HepG2 (cell line): ENCODE results near the gene SYTL5. TPM values are rescaled to one million over a fixed set of nuclear protein-coding genes. Genes with fewer than 3 reads are reported as not detected.
A peak's percentile ranks its signal among the peaks of the same experiment; 100 is the strongest.

Source experiments
- ARID2 ChIP-seq: sonication (generic); formaldehyde crosslinking; IDR thresholded peaks from 2 replicates; pipeline ENCODE4 v1.8.1; 2022; ENCODE audit warnings: mild to moderate bottlenecking, missing genetic modification reagents, borderline replicate concordance
- DMAP1 ChIP-seq: IDR thresholded peaks from 2 replicates; pipeline ENCODE4 v1.6.1; 2016
- HNF4G ChIP-seq, 2 experiments: sonication (generic) in 1 of 2; formaldehyde crosslinking in 1 of 2; IDR thresholded peaks; 2 replicates each; pipeline versions ENCODE4 v1.4.0 to v1.6.1; 2011 to 2020; ENCODE audit warnings: borderline replicate concordance in 2 of 2, low read depth in 2 of 2, mild to moderate bottlenecking in 2 of 2, low read length in 1 of 2, missing genetic modification reagents in 1 of 2, moderate library complexity in 1 of 2
- HOXA5 ChIP-seq: sonication (generic); formaldehyde crosslinking; IDR thresholded peaks from 2 replicates; pipeline ENCODE4 v1.4.0; 2020; ENCODE audit warnings: missing genetic modification reagents
- NFKBIZ ChIP-seq: IDR thresholded peaks from 2 replicates; pipeline ENCODE4 v1.6.1; 2018; ENCODE audit warnings: missing genetic modification reagents, missing compliant biosample characterization
- NR2F6 ChIP-seq, 2 experiments: IDR thresholded peaks; 2 replicates each; pipeline ENCODE4 v1.6.1; 2016; ENCODE audit warnings: antibody characterized with exemption in 1 of 2, mild to moderate bottlenecking in 1 of 2
- SIN3A ChIP-seq: IDR thresholded peaks from 2 replicates; pipeline ENCODE4 v1.6.1; 2011; ENCODE audit warnings: low read depth, mild to moderate bottlenecking, control low read depth, low read length, borderline replicate concordance
- STAT5B ChIP-seq: sonication (generic); formaldehyde crosslinking; IDR thresholded peaks from 2 replicates; pipeline ENCODE4 v1.4.0; 2020; ENCODE audit warnings: missing genetic modification reagents
- TCF7L2 ChIP-seq: IDR thresholded peaks from 2 replicates; pipeline ENCODE4 v1.6.1; 2011; ENCODE audit warnings: mild to moderate bottlenecking, low read depth, low read length, moderate library complexity
- ZBTB1 ChIP-seq: sonication (generic); formaldehyde crosslinking; IDR thresholded peaks from 2 replicates; pipeline ENCODE4 v1.4.0; 2020; ENCODE audit warnings: missing genetic modification reagents, borderline replicate concordance
- ZFP37 ChIP-seq: sonication (generic); formaldehyde crosslinking; IDR thresholded peaks from 2 replicates; pipeline ENCODE4 v1.4.0; 2020; ENCODE audit warnings: missing genetic modification reagents, borderline replicate concordance
- ZFP62 ChIP-seq: sonication (generic); formaldehyde crosslinking; IDR thresholded peaks from 2 replicates; pipeline ENCODE4 v1.4.0; 2020; ENCODE audit warnings: missing genetic modification reagents
- ZNF124 ChIP-seq: sonication (generic); formaldehyde crosslinking; IDR thresholded peaks from 2 replicates; pipeline ENCODE4 v1.4.0; 2020; ENCODE audit warnings: missing genetic modification reagents
- ZNF546 ChIP-seq: sonication (generic); formaldehyde crosslinking; conservative IDR thresholded peaks from 2 replicates; pipeline ENCODE4 v1.8.1; 2023; ENCODE audit warnings: mild to moderate bottlenecking, missing genetic modification reagents
- ZNF644 ChIP-seq: IDR thresholded peaks from 2 replicates; pipeline ENCODE4 v1.6.1; 2016; ENCODE audit warnings: low read depth
- ZSCAN9 ChIP-seq: IDR thresholded peaks from 2 replicates; pipeline ENCODE4 v1.6.1; 2016; ENCODE audit warnings: borderline replicate concordance
- polyA plus RNA-seq, 8 experiments: library from polyadenylated mRNA; depleted of rRNA in 3 of 8; stranded (reverse) in 7 of 8; unstranded in 1 of 8; fragments of >200 nt; fragmentation: Illumina TruSeq in 4 of 8; extraction: Trizol in 4 of 8; gene quantifications; 2 replicates each; pipeline versions ENCODE4 v1.2.1 to v1.2.3, GENCODE V29; 2011 to 2016; ENCODE audit warnings: low read depth in 4 of 8, missing spikeins in 1 of 8, mixed read lengths in 1 of 8; ENCODE audit not compliant: insufficient read depth in 1 of 8
- total RNA-seq, 5 experiments: library from RNA; depleted of rRNA; stranded (reverse); fragments of >200 nt; fragmentation: Illumina TruSeq; extraction: Trizol; gene quantifications; 2 replicates each; pipeline ENCODE4 v1.2.3, GENCODE V29; 2016; ENCODE audit warnings: low read depth in 1 of 5
- TF ChIP-seq, protein P1 (sequence below): sonication (generic); formaldehyde crosslinking; IDR thresholded peaks from 2 replicates; pipeline ENCODE4 v1.4.0; 2020; ENCODE audit warnings: missing genetic modification reagents
- TF ChIP-seq, protein P2 (sequence below): sonication (generic); formaldehyde crosslinking; IDR thresholded peaks from 2 replicates; pipeline ENCODE4 v1.9.0; 2021; ENCODE audit warnings: mild to moderate bottlenecking, missing genetic modification reagents
- TF ChIP-seq, protein P3 (sequence below): sonication (generic); formaldehyde crosslinking; conservative IDR thresholded peaks from 2 replicates; pipeline ENCODE4 v1.8.1; 2023; ENCODE audit warnings: missing genetic modification reagents

The SYTL5 gene
- total and polyA plus RNA-seq, 2 of the 13 experiments (the other 11 are each of a cell fraction or from before 2014, with no cell fraction given): not detected

DNA sequence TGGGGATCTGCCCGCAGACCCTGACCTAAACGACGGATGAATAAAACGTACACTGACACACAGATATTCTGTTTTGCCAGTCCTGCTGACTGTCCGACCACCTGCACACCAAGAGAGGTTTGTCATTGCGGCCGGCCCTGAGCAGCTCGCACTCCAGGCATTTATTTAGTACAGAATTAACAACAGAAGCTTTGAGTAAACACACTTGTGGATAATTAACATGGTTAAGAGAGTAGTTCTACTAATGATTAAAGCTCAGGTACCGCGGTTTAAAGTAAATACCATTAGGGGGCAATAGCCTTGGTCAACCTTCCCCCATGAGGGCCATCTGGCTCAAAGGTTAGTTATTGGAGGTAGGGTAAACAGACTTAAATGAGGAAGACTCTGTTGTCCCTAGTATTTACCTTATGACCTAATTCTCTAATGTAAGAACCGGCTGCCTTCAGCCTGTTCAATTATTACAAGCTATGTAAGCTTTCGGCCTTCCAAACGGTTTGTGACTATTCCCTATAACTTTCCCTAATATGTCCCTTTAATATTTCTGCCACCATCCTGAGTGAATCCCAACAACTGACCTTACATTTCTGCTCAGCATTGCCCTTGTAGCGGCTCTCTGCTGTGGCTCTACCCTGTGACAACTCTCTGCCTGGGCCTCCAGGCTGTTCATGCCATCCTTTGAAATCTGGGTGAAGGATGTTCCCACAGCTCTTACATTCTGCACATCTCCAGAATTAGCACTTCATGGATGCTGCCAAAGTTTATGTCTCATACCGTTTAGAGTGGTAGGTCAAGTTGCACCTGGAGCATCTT is 46.9 kb upstream of the SYTL5 start (continued):
- TF ChIP-seq TCF7L2 (peak; percentile 78), DMAP1 (CRISPR knock-in tag) (no peak), ZNF124 (CRISPR knock-in tag) (0 out of 2 replicates have a peak, but pooled peaks have one; percentile 21), NFKBIZ (CRISPR knock-in tag) (peak; percentile 67; the same call in 1 of the 2 replicates), ZNF546 (CRISPR knock-in tag) (no peak), ZFP37 (no peak), STAT5B (CRISPR knock-in tag) (no peak), SIN3A (no peak), ZSCAN9 (CRISPR knock-in tag) (no peak), ARID2 (CRISPR knock-in tag) (no peak), HNF4G (IDR thresholded peaks at IDR 0.05; ENCODE audit: borderline replicate concordance, low read depth, low read length) (peak; percentile 82), HNF4G (CRISPR knock-in tag; IDR thresholded peaks at IDR 0.05; ENCODE audit: borderline replicate concordance, low read depth) (peak; percentile 44; the same call in 1 of the 2 replicates), HOXA5 (CRISPR knock-in tag) (0 out of 2 replicates have a peak, but pooled peaks have one; percentile 33), ZBTB1 (no peak), NR2F6 (IDR thresholded peaks at IDR 0.05) (peak; percentile 72), NR2F6 (CRISPR knock-in tag; IDR thresholded peaks at IDR 0.05) (no peak), ZFP62 (no peak), ZNF644 (no peak)
- TF ChIP-seq, protein P1, sequence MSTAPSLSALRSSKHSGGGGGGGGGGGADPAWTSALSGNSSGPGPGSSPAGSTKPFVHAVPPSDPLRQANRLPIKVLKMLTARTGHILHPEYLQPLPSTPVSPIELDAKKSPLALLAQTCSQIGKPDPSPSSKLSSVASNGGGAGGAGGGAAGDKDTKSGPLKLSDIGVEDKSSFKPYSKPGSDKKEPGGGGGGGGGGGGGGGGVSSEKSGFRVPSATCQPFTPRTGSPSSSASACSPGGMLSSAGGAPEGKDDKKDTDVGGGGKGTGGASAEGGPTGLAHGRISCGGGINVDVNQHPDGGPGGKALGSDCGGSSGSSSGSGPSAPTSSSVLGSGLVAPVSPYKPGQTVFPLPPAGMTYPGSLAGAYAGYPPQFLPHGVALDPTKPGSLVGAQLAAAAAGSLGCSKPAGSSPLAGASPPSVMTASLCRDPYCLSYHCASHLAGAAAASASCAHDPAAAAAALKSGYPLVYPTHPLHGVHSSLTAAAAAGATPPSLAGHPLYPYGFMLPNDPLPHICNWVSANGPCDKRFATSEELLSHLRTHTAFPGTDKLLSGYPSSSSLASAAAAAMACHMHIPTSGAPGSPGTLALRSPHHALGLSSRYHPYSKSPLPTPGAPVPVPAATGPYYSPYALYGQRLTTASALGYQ (CRISPR knock-in tag): peak; percentile 92
- TF ChIP-seq, protein P2, sequence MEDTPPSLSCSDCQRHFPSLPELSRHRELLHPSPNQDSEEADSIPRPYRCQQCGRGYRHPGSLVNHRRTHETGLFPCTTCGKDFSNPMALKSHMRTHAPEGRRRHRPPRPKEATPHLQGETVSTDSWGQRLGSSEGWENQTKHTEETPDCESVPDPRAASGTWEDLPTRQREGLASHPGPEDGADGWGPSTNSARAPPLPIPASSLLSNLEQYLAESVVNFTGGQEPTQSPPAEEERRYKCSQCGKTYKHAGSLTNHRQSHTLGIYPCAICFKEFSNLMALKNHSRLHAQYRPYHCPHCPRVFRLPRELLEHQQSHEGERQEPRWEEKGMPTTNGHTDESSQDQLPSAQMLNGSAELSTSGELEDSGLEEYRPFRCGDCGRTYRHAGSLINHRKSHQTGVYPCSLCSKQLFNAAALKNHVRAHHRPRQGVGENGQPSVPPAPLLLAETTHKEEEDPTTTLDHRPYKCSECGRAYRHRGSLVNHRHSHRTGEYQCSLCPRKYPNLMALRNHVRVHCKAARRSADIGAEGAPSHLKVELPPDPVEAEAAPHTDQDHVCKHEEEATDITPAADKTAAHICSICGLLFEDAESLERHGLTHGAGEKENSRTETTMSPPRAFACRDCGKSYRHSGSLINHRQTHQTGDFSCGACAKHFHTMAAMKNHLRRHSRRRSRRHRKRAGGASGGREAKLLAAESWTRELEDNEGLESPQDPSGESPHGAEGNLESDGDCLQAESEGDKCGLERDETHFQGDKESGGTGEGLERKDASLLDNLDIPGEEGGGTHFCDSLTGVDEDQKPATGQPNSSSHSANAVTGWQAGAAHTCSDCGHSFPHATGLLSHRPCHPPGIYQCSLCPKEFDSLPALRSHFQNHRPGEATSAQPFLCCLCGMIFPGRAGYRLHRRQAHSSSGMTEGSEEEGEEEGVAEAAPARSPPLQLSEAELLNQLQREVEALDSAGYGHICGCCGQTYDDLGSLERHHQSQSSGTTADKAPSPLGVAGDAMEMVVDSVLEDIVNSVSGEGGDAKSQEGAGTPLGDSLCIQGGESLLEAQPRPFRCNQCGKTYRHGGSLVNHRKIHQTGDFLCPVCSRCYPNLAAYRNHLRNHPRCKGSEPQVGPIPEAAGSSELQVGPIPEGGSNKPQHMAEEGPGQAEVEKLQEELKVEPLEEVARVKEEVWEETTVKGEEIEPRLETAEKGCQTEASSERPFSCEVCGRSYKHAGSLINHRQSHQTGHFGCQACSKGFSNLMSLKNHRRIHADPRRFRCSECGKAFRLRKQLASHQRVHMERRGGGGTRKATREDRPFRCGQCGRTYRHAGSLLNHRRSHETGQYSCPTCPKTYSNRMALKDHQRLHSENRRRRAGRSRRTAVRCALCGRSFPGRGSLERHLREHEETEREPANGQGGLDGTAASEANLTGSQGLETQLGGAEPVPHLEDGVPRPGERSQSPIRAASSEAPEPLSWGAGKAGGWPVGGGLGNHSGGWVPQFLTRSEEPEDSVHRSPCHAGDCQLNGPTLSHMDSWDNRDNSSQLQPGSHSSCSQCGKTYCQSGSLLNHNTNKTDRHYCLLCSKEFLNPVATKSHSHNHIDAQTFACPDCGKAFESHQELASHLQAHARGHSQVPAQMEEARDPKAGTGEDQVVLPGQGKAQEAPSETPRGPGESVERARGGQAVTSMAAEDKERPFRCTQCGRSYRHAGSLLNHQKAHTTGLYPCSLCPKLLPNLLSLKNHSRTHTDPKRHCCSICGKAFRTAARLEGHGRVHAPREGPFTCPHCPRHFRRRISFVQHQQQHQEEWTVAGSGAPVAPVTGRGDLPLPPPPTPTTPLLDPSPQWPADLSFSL (CRISPR knock-in tag): no peak
- TF ChIP-seq, protein P3, sequence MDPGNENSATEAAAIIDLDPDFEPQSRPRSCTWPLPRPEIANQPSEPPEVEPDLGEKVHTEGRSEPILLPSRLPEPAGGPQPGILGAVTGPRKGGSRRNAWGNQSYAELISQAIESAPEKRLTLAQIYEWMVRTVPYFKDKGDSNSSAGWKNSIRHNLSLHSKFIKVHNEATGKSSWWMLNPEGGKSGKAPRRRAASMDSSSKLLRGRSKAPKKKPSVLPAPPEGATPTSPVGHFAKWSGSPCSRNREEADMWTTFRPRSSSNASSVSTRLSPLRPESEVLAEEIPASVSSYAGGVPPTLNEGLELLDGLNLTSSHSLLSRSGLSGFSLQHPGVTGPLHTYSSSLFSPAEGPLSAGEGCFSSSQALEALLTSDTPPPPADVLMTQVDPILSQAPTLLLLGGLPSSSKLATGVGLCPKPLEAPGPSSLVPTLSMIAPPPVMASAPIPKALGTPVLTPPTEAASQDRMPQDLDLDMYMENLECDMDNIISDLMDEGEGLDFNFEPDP (CRISPR knock-in tag): no peak
